SK-N-SH treated with all-trans-retinoic acid at 6 μM for 48 hours (cell line): ENCODE data around the gene MTCL1.

ENCODE experiments used
- ATAC-seq: fragments of 200-7000 bp; cut with Tn5 transposase; 3 replicates; pipeline ENCODE4 v1.9.1; 2020; ENCODE audit warnings: mild to moderate bottlenecking, moderate library complexity
- ARNTL ChIP-seq: fragments of 450-650 bp; formaldehyde crosslinking; IDR thresholded peaks from 2 replicates; pipeline ENCODE4 v1.5.0; 2020; ENCODE audit warnings: low read depth, mild to moderate bottlenecking, moderate library complexity, borderline replicate concordance
- BACH2 ChIP-seq: fragments of 250-450 bp; sonication (Bioruptor Pico); IDR thresholded peaks from 2 replicates; pipeline ENCODE4 v1.9.0; 2021; ENCODE audit warnings: mild to moderate bottlenecking, borderline replicate concordance
- CSDC2 ChIP-seq: fragments of 250-450 bp; sonication (Bioruptor Pico); IDR thresholded peaks from 2 replicates; pipeline ENCODE4 v1.5.0; 2020; ENCODE audit warnings: mild to moderate bottlenecking, moderate library complexity
- ESRRG ChIP-seq: fragments of 250-450 bp; sonication (Bioruptor Pico); IDR thresholded peaks from 2 replicates; pipeline ENCODE4 v1.6.1; 2021; ENCODE audit warnings: mild to moderate bottlenecking
- GLIS3 ChIP-seq: fragments of 250-450 bp; sonication (Bioruptor Pico); IDR thresholded peaks from 2 replicates; pipeline ENCODE4 v1.5.0; 2020; ENCODE audit warnings: mild to moderate bottlenecking, moderate library complexity
- ISL1 ChIP-seq: fragments of 250-450 bp; sonication (Bioruptor Pico); IDR thresholded peaks from 2 replicates; pipeline ENCODE4 v2.1.2; 2022; ENCODE audit warnings: mild to moderate bottlenecking, moderate library complexity
- OSR1 ChIP-seq: fragments of 250-450 bp; sonication (Bioruptor Pico); IDR thresholded peaks from 2 replicates; pipeline ENCODE4 v1.8.0; 2022; ENCODE audit warnings: moderate library complexity, mild to moderate bottlenecking, inconsistent platforms
- PPARA ChIP-seq: fragments of 250-450 bp; sonication (Bioruptor Pico); IDR thresholded peaks from 2 replicates; pipeline ENCODE4 v1.5.0; 2020; ENCODE audit warnings: mild to moderate bottlenecking, borderline replicate concordance
- SNAI2 ChIP-seq: fragments of 250-450 bp; sonication (Bioruptor Pico); IDR thresholded peaks from 2 replicates; pipeline ENCODE4 v1.5.0; 2020; ENCODE audit warnings: mild to moderate bottlenecking, moderate library complexity
- TCF4 ChIP-seq: fragments of 250-450 bp; sonication (Bioruptor Pico); IDR thresholded peaks from 2 replicates; pipeline ENCODE4 v1.8.0; 2021; ENCODE audit warnings: mild to moderate bottlenecking, moderate library complexity, borderline replicate concordance
- TOX ChIP-seq: fragments of 250-450 bp; sonication (Bioruptor Pico); IDR thresholded peaks from 2 replicates; pipeline ENCODE4 v1.8.0; 2021; ENCODE audit warnings: mild to moderate bottlenecking, moderate library complexity, borderline replicate concordance
- ZFP3 ChIP-seq: fragments of 250-450 bp; sonication (Bioruptor Pico); IDR thresholded peaks from 2 replicates; pipeline ENCODE4 v1.5.0; 2020; ENCODE audit warnings: mild to moderate bottlenecking, moderate library complexity
- ZFP30 ChIP-seq: fragments of 450-650 bp; formaldehyde crosslinking; IDR thresholded peaks from 2 replicates; pipeline ENCODE4 v1.5.0; 2022; ENCODE audit warnings: mild to moderate bottlenecking, moderate library complexity
- ZNF565 ChIP-seq: fragments of 450-650 bp; formaldehyde crosslinking; conservative IDR thresholded peaks from 2 replicates; pipeline ENCODE4 v1.5.0; 2020; ENCODE audit warnings: low read depth, mild to moderate bottlenecking, moderate library complexity
- ZNF70 ChIP-seq: fragments of 450-650 bp; formaldehyde crosslinking; IDR thresholded peaks from 2 replicates; pipeline ENCODE4 v1.5.0; 2020; ENCODE audit warnings: mild to moderate bottlenecking, moderate library complexity
- ZNF8 ChIP-seq: fragments of 450-650 bp; formaldehyde crosslinking; IDR thresholded peaks from 2 replicates; pipeline ENCODE4 v1.5.0; 2020; ENCODE audit warnings: mild to moderate bottlenecking, moderate library complexity
- TF ChIP-seq, protein P1 (sequence below): fragments of 250-450 bp; sonication (Bioruptor Pico); IDR thresholded peaks from 2 replicates; pipeline ENCODE4 v1.5.1; 2020; ENCODE audit warnings: low read depth, mild to moderate bottlenecking, moderate library complexity
- TF ChIP-seq, protein P2 (sequence below): fragments of 250-450 bp; sonication (Bioruptor Pico); IDR thresholded peaks from 2 replicates; pipeline ENCODE4 v1.5.1; 2021; ENCODE audit warnings: mild to moderate bottlenecking, moderate library complexity
- TF ChIP-seq, protein P3 (sequence below): fragments of 250-450 bp; sonication (Bioruptor Pico); IDR thresholded peaks from 2 replicates; pipeline ENCODE4 v1.8.0; 2021; ENCODE audit warnings: low read depth, mild to moderate bottlenecking, moderate library complexity, borderline replicate concordance
- TF ChIP-seq, protein P4 (sequence below): fragments of 250-450 bp; sonication (Bioruptor Pico); IDR thresholded peaks from 2 replicates; pipeline ENCODE4 v1.8.0; 2020; ENCODE audit warnings: mild to moderate bottlenecking, moderate library complexity, borderline replicate concordance

The MTCL1 gene

DNA sequence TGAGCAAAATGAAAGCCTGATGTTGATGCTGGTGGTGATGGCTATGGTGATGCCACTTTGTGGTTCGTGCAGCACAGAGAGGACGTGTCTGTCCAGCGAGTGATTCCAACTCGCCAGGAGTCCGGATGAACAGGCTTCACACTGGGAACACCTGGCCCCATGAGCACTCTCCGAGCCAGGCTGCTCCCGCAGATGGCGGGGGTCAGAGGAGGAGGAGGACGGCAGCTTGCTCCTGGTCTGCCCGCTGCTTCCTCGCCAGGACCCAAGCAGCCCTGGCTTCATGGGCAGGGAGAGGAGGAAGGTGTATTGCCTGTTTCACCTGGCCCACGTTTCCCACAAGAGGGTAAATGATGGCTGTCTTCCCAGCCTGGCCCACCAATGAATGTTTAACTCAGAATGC lies 121.6 kb downstream of the MTCL1 start (continued):
- TF ChIP-seq PPARA (CRISPR knock-in tag), result no peak
- TF ChIP-seq, all 23 proteins: peak for 0

DNA sequence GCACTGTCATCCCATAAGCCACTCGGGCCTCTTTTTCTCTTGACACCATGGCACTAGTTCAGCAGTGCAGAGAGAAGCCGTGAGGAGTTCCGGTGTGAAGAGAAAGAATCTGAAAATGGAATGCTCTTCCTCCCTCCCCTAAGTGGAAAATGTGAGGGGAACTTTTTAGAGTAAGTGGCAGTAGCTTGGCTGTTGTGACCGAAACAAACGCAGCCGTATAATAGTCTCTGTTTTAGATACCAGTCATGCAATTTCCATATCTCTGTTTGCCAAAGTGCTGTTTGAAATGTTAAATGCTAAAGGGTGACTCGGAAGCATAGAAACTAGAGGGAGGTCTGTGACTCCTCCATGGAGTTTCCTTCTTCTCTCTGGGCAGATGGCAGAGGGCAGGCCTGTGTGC lies 122.9 kb downstream of the MTCL1 start:
- TF ChIP-seq TOX (CRISPR knock-in tag), result no peak
- no peak for TF ChIP-seq ZFP30 (CRISPR knock-in tag)
- TF ChIP-seq TCF4, result no peak
- no peak for TF ChIP-seq SNAI2 (CRISPR knock-in tag)
- TF ChIP-seq OSR1 (CRISPR knock-in tag), result no peak
- TF ChIP-seq BACH2, result no peak
- no peak for TF ChIP-seq ZNF70 (CRISPR knock-in tag)
- TF ChIP-seq ISL1 (CRISPR knock-in tag), result no peak
- TF ChIP-seq, protein P1, sequence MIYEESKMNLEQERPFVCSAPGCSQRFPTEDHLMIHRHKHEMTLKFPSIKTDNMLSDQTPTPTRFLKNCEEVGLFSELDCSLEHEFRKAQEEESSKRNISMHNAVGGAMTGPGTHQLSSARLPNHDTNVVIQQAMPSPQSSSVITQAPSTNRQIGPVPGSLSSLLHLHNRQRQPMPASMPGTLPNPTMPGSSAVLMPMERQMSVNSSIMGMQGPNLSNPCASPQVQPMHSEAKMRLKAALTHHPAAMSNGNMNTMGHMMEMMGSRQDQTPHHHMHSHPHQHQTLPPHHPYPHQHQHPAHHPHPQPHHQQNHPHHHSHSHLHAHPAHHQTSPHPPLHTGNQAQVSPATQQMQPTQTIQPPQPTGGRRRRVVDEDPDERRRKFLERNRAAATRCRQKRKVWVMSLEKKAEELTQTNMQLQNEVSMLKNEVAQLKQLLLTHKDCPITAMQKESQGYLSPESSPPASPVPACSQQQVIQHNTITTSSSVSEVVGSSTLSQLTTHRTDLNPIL (CRISPR knock-in tag), result no peak
- no peak for TF ChIP-seq PPARA (CRISPR knock-in tag)
- TF ChIP-seq GLIS3 (CRISPR knock-in tag), result no peak
- no peak for TF ChIP-seq CSDC2 (CRISPR knock-in tag)
- TF ChIP-seq, all 23 proteins: peak for 0
- no peak for ATAC-seq

DNA sequence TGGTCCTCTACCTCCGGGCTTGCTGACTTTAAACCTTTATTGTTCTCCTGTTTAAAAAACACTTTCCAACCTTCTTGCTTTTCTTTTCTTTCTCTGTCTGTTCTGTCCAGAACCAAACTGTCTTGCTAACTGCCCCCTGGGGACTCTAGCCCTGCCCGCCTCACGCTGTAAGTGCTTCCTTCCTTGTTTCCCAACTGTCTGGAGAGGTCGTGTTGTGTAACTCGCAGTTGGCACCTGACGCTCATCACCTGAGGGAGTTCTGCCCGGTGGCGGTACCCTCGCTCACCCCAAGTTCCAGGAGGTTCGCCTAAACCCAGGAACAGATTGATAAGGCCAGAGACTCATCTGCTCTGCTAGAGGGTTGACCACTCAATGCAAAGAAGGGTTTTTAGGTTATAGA lies 123.4 kb downstream of the MTCL1 start:
- no peak for ATAC-seq
- TF ChIP-seq TOX (CRISPR knock-in tag), result no peak
- TF ChIP-seq, protein P2, sequence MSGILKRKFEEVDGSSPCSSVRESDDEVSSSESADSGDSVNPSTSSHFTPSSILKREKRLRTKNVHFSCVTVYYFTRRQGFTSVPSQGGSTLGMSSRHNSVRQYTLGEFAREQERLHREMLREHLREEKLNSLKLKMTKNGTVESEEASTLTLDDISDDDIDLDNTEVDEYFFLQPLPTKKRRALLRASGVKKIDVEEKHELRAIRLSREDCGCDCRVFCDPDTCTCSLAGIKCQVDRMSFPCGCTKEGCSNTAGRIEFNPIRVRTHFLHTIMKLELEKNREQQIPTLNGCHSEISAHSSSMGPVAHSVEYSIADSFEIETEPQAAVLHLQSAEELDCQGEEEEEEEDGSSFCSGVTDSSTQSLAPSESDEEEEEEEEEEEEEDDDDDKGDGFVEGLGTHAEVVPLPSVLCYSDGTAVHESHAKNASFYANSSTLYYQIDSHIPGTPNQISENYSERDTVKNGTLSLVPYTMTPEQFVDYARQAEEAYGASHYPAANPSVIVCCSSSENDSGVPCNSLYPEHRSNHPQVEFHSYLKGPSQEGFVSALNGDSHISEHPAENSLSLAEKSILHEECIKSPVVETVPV (CRISPR knock-in tag), result no peak
- TF ChIP-seq TCF4, result no peak
- TF ChIP-seq ESRRG (CRISPR knock-in tag), result no peak
- TF ChIP-seq ISL1 (CRISPR knock-in tag), result no peak
- no peak for TF ChIP-seq ZNF8
- TF ChIP-seq ARNTL (CRISPR knock-in tag), result no peak
- TF ChIP-seq CSDC2 (CRISPR knock-in tag), result no peak
- no peak for TF ChIP-seq ZFP3 (CRISPR knock-in tag)
- no peak for TF ChIP-seq OSR1 (CRISPR knock-in tag)
- TF ChIP-seq ZFP30 (CRISPR knock-in tag), result no peak
- TF ChIP-seq, protein P3, sequence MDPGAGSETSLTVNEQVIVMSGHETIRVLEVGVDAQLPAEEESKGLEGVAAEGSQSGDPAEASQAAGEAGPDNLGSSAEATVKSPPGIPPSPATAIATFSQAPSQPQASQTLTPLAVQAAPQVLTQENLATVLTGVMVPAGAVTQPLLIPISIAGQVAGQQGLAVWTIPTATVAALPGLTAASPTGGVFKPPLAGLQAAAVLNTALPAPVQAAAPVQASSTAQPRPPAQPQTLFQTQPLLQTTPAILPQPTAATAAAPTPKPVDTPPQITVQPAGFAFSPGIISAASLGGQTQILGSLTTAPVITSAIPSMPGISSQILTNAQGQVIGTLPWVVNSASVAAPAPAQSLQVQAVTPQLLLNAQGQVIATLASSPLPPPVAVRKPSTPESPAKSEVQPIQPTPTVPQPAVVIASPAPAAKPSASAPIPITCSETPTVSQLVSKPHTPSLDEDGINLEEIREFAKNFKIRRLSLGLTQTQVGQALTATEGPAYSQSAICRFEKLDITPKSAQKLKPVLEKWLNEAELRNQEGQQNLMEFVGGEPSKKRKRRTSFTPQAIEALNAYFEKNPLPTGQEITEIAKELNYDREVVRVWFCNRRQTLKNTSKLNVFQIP (CRISPR knock-in tag), result no peak

DNA sequence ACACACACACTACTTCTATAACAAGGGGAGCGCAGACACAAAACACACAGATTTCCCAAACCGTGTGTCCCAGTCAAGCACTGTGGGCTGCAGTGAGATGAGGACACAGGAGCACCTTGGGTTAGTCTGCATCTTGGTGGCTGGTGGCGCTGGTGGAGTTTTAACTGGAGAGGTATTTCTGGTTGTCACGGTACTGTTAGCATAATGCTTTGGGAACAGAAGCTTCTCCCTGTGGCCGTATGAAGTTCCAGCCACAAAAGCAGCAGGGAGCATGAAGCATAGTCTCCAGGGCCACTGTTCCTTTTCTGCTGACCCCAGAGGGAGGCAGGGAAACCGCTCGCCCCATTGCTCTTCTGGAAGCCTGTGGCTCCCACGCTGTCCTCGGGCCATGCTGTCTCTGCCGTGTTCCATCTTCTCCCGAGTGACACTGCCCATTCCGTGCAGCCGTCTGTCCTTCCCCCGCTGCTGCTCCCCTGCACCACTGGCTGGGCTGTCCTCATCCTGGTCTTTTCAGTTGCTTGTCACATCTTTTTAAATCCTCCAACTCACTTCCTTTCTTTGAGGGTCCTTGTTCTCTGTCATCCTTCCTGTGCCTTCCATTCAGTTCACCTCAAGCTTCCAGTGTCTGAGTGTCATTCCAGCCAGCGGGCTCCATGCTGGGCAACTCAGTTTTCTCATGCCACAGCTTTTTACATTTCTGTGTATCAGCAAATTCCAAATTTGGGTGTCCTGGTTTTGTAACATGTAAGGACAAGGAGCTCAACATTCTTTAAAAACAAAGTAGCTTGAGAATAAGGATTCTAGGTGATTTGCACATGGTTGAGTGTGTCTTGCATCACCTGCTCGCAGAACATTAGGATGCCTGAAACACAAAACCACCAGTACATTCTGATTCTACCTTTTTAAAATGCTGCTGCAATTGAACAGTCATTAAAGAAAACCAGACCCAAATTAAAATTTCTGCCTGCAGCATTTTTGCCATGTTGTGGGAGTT lies 125.0 kb downstream of the MTCL1 start:
- ATAC-seq, result no peak
- TF ChIP-seq, protein P2 (CRISPR knock-in tag), result no peak
- no peak for TF ChIP-seq ZNF70 (CRISPR knock-in tag)
- TF ChIP-seq, protein P3 (CRISPR knock-in tag), result no peak
- TF ChIP-seq, protein P4, sequence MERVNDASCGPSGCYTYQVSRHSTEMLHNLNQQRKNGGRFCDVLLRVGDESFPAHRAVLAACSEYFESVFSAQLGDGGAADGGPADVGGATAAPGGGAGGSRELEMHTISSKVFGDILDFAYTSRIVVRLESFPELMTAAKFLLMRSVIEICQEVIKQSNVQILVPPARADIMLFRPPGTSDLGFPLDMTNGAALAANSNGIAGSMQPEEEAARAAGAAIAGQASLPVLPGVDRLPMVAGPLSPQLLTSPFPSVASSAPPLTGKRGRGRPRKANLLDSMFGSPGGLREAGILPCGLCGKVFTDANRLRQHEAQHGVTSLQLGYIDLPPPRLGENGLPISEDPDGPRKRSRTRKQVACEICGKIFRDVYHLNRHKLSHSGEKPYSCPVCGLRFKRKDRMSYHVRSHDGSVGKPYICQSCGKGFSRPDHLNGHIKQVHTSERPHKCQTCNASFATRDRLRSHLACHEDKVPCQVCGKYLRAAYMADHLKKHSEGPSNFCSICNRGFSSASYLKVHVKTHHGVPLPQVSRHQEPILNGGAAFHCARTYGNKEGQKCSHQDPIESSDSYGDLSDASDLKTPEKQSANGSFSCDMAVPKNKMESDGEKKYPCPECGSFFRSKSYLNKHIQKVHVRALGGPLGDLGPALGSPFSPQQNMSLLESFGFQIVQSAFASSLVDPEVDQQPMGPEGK, result no peak
- TF ChIP-seq GLIS3 (CRISPR knock-in tag), result no peak
- TF ChIP-seq CSDC2 (CRISPR knock-in tag), result no peak
- no peak for TF ChIP-seq PPARA (CRISPR knock-in tag)
- no peak for TF ChIP-seq ZNF8
- TF ChIP-seq ISL1 (CRISPR knock-in tag), result no peak
- no peak for TF ChIP-seq ZNF565 (CRISPR knock-in tag)
- TF ChIP-seq, protein P1 (CRISPR knock-in tag), result no peak
